HG03045 (cell line): Measurements from ENCODE around the gene MAB21L1.

Experiments
- ATAC-seq: cut with Tn5 transposase; IDR thresholded peaks from one replicate; pipeline ENCODE4 v1.9.1; 2021; ENCODE audit warnings: mild to moderate bottlenecking, moderate library complexity; ENCODE audit not compliant: unreplicated experiment

The MAB21L1 gene

DNA sequence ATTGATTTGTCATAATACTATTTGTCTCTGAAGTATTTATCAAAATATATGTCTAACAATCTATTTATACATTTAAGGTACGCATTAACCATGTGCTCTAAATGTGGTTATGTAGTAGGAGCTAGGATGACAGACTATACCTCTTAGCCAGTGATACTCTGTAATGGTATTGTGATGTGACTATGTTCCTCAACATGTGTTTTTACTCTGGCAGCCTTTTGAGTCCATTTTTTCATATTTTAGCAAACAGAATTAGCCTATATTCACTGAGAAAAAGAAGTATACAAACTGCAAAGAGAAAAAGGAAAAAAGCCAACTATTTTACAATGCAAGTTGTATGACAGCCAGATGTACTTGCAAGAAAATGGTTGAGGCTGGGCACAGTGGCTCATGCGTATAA lies 26.7 kb downstream of the MAB21L1 start:
- ATAC-seq, result no peak

DNA sequence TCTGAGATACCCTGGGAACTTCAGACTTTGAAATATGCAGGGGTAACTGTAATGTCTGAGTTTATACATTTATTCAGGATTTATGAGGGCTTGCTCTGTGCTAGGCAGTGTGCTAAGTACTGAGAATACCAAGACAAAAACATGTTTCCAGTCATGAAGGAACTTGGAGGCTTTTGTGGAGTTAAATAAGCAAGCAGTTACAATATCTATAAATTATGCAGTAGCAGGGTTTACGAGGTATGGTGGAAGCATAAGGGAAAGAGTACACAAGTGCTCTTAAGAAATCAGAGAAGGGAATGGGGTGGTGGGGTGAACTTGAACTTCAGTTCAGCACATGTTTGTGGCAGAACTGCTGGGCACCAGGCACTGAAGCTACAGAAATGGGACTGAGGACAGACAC lies 28.0 kb downstream of the MAB21L1 start:
- ATAC-seq, result no peak
